Hepatocyte (in vitro differentiated cells): ENCODE results near the gene QARS1. TPM values are rescaled to one million over a fixed set of nuclear protein-coding genes. Genes with fewer than 3 reads are reported as not detected.

Experiments used
- DNase-seq: peaks from one replicate; pipeline ENCODE4 v3.0.0-alpha.2; 2016; ENCODE audit warnings: low spot score
- H2AFZ ChIP-seq: fragments of 200-600 bp; sonication (generic); 2 replicates; pipeline ENCODE4 v1.6.0; 2016; ENCODE audit warnings: antibody characterized with exemption, mild to moderate bottlenecking
- H3K27ac ChIP-seq: fragments of 200-600 bp; sonication (generic); 2 replicates; pipeline ENCODE4 v1.5.1; 2016; ENCODE audit warnings: mild to moderate bottlenecking
- H3K27me3 ChIP-seq: fragments of 200-600 bp; sonication (generic); 2 replicates; pipeline ENCODE4 v1.6.1; 2016
- H3K36me3 ChIP-seq: fragments of 200-600 bp; sonication (generic); replicated peaks from 2 replicates; pipeline ENCODE4 v1.5.1; 2016; ENCODE audit warnings: low read depth; ENCODE audit not compliant: insufficient read depth
- H3K4me1 ChIP-seq: fragments of 200-600 bp; sonication (generic); 2 replicates; pipeline ENCODE4 v1.5.1; 2016; ENCODE audit warnings: mild to moderate bottlenecking, moderate library complexity; ENCODE audit not compliant: insufficient read depth
- H3K4me2 ChIP-seq: fragments of 200-600 bp; sonication (generic); 2 replicates; pipeline ENCODE4 v1.6.0; 2016
- H3K4me3 ChIP-seq: fragments of 200-600 bp; sonication (generic); 2 replicates; pipeline ENCODE4 v1.5.1; 2016; ENCODE audit warnings: mild to moderate bottlenecking
- H3K79me2 ChIP-seq: fragments of 200-600 bp; sonication (generic); 2 replicates; pipeline ENCODE4 v1.6.0; 2017; ENCODE audit warnings: mild to moderate bottlenecking
- H3K9me2 ChIP-seq: fragments of 200-600 bp; sonication (generic); replicated peaks from 2 replicates; pipeline ENCODE4 v1.6.0; 2017; ENCODE audit warnings: mild to moderate bottlenecking; ENCODE audit not compliant: insufficient read depth
- H3K9me3 ChIP-seq: fragments of 200-600 bp; sonication (generic); 2 replicates; pipeline ENCODE4 v1.5.1; 2016; ENCODE audit warnings: low read depth, mild to moderate bottlenecking
- H4K20me1 ChIP-seq: fragments of 200-600 bp; sonication (generic); 2 replicates; pipeline ENCODE4 v1.6.0; 2016; ENCODE audit warnings: mild to moderate bottlenecking; ENCODE audit not compliant: insufficient read depth, poor library complexity, severe bottlenecking
- EZH2 ChIP-seq: fragments of 200-600 bp; sonication (generic); IDR thresholded peaks from 2 replicates; pipeline ENCODE4 v1.6.1; 2016; ENCODE audit warnings: antibody characterized with exemption, mild to moderate bottlenecking, borderline replicate concordance
- EZH2phosphoT487 ChIP-seq: fragments of 200-600 bp; sonication (generic); IDR thresholded peaks from one replicate; pipeline ENCODE4 v1.6.1; 2018; ENCODE audit warnings: antibody characterized with exemption, mild to moderate bottlenecking, low read depth, moderate library complexity; ENCODE audit not compliant: unreplicated experiment, severe bottlenecking
- WGBS: methylation state at CpG from one replicate; pipeline ENCODE4 v1.1.6; 2016; ENCODE audit warnings: low lambda C conversion rate; ENCODE audit errors: missing lambda C conversion rate; 5-methylcytosine and 5-hydroxymethylcytosine counted together
- polyA plus RNA-seq: library from polyadenylated mRNA; unstranded; fragments of >200 nt; fragmentation: Nextera tagmentation; extraction: Ambion mirVana; gene quantifications from 2 replicates; pipeline ENCODE4 v1.2.1, GENCODE V29; 2016
- total RNA-seq: library from RNA; depleted of rRNA; stranded (reverse); fragments of >200 nt; gene quantifications from 2 replicates; pipeline ENCODE4 v1.2.3, GENCODE V29; 2014
- TF ChIP-seq, protein P1 (sequence below): fragments of 200-600 bp; sonication (generic); IDR thresholded peaks from 2 replicates; pipeline ENCODE4 v1.5.1; 2016; ENCODE audit warnings: antibody characterized with exemption, mild to moderate bottlenecking; ENCODE audit not compliant: poor library complexity

QARS1 gene
- total and polyA plus RNA-seq, 2 experiments from 2014 or later: 104 to 206 TPM

DNA sequence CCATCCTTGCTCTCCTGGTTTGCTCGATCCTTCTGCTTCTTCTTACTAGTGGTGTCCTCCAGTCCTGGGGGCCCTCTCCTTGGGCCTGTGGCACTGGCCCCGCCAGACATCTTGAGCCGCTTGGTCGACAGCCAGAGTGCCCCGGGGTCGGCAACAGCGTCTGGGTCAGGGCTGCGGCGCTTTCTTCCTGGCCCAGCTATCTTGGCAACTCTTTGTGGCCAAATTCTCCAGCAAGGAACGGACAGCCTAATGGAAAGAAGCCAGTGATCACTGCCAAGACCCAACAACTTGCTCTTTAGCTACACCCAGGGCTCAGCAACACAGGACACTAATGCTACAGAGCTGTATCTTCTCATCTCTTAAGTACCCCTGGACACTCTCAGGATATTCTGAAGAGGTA lies 14.5 kb upstream of the QARS1 start:
- H2AFZ ChIP-seq: no peak overlapping the region
- H3K9me2 ChIP-seq: no peaks in the 10 kb centered on the region
- H4K20me1 ChIP-seq: no peaks in the 10 kb centered on the region
- DNase-seq: no peak
- no peaks in the 10 kb centered on the region for H3K27me3 ChIP-seq
- TF ChIP-seq EZH2: no peak
- no peak for TF ChIP-seq EZH2phosphoT487
- TF ChIP-seq, protein P1, sequence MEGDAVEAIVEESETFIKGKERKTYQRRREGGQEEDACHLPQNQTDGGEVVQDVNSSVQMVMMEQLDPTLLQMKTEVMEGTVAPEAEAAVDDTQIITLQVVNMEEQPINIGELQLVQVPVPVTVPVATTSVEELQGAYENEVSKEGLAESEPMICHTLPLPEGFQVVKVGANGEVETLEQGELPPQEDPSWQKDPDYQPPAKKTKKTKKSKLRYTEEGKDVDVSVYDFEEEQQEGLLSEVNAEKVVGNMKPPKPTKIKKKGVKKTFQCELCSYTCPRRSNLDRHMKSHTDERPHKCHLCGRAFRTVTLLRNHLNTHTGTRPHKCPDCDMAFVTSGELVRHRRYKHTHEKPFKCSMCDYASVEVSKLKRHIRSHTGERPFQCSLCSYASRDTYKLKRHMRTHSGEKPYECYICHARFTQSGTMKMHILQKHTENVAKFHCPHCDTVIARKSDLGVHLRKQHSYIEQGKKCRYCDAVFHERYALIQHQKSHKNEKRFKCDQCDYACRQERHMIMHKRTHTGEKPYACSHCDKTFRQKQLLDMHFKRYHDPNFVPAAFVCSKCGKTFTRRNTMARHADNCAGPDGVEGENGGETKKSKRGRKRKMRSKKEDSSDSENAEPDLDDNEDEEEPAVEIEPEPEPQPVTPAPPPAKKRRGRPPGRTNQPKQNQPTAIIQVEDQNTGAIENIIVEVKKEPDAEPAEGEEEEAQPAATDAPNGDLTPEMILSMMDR: no peak
- H3K79me2 ChIP-seq: peaks cover 20% of the 10 kb centered on the region
- no peaks in the 10 kb centered on the region for H3K36me3 ChIP-seq
- WGBS: 97% methylated on average over 10 of the region's 10 CpGs
- no peaks in the 10 kb centered on the region for H3K9me3 ChIP-seq
- H3K4me1 ChIP-seq: peaks cover 9% of the 10 kb centered on the region
- H3K4me3 ChIP-seq: no peak overlapping the region
- peak overlapping the region; percentile 91 for H3K4me2 ChIP-seq
- no peak overlapping the region for H3K27ac ChIP-seq

DNA sequence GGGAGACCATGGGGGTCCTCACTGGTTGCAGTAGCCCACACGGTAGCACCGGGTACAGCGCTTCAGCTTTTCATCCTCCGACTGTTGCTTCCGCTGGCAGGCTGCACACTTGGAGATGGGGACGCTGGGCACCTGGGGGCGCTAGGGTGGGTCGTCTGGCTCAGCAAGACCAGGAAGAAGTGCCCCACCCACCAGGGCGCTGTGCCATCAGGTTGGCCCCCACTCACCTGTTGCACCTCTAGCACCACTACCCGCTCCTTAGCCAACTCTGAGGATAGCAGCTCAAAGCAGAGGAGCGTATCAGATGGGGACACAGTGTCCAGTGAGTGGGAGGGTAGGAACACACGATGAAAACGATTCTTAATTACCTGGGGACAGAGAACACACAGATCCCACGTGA lies 7.7 kb upstream of the QARS1 start:
- no peaks in the 10 kb centered on the region for H3K4me1 ChIP-seq
- H2AFZ ChIP-seq: no peak overlapping the region
- no peak overlapping the region for H3K4me3 ChIP-seq
- H3K4me2 ChIP-seq: no peak overlapping the region
- TF ChIP-seq EZH2phosphoT487: no peak
- no peak for TF ChIP-seq EZH2
- TF ChIP-seq, protein P1: no peak
- DNase-seq: no peak
- H3K36me3 ChIP-seq: no peaks in the 10 kb centered on the region
- no peaks in the 10 kb centered on the region for H3K27me3 ChIP-seq
- no peak overlapping the region for H3K27ac ChIP-seq
- H3K79me2 ChIP-seq: no peaks in the 10 kb centered on the region
- WGBS: 96% methylated on average over 14 of the region's 14 CpGs
- no peaks in the 10 kb centered on the region for H4K20me1 ChIP-seq
- H3K9me3 ChIP-seq: no peaks in the 10 kb centered on the region
- no peaks in the 10 kb centered on the region for H3K9me2 ChIP-seq

DNA sequence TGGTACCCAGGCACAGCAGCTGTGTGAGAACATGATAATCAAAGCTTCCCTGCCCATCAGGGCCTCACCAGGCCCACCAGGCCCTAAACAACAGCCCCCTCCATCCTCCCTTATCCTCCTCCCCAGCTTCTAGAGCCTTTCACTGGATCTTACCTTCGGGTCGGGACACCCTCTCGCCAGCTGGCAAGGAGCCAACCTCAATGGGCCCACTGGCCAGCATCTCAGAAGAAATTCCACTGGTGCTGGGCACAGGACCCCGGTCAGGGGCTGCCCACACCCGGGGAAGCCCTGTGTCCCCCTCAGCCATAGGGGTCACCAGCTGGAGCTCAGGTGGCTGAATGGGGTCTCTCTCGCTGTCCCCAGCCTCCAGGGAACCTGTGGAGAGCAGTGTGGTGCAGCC lies 6.8 kb upstream of the QARS1 start:
- WGBS: 90% methylated on average over 6 of the region's 6 CpGs

More for the DNA sequence above, 6.8 kb upstream of the QARS1 start:
- Histone ChIP-seq H3K27me3 (no peaks in the 10 kb centered on the region), H2AFZ (no peak overlapping the region), H4K20me1 (no peaks in the 10 kb centered on the region), H3K27ac (no peak overlapping the region), H3K9me3 (no peaks in the 10 kb centered on the region), H3K79me2 (no peaks in the 10 kb centered on the region), H3K9me2 (no peaks in the 10 kb centered on the region), H3K4me3 (no peak overlapping the region), H3K36me3 (no peaks in the 10 kb centered on the region), H3K4me2 (no peak overlapping the region), H3K4me1 (no peaks in the 10 kb centered on the region)
- no peak for TF ChIP-seq EZH2phosphoT487
- TF ChIP-seq, protein P1: no peak
- TF ChIP-seq EZH2: no peak
- no peak for DNase-seq
